ENCODE data around the gene ABCB8. TPM values are rescaled to one million over a fixed set of nuclear protein-coding genes. Genes with fewer than 3 reads are reported as not detected.

Gene ABCB8
- total RNA-seq, 1 donor from 2014 or later = 38.1 TPM

GRCh38 chr7:151059367-151060112 lies 31.3 kb downstream of the ABCB8 start, which contains the start of gene SLC4A2:
Gene SLC4A2, plus strand, starts transcription at chr7:151059589. Its CDS starts 2,399 bp downstream, at chr7:151061988.
- Mint-ChIP-seq H3K4me1 (ENCODE audit: unreplicated experiment) (peaks cover 51% of the 10 kb centered on the region), H3K4me3 (ENCODE audit: unreplicated experiment) (peak within 1 kb of the TSS; percentile 89), H3K27ac (ENCODE audit: unreplicated experiment) (peak within 1 kb of the TSS; percentile 95), H3K36me3 (ENCODE audit: unreplicated experiment) (no peaks in the 10 kb centered on the region), H3K27me3 (ENCODE audit: unreplicated experiment) (no peaks in the 10 kb centered on the region), H3K9me3 (ENCODE audit: unreplicated experiment) (no peaks in the 10 kb centered on the region)
- DNase-seq (ENCODE audit: extremely low spot score, unreplicated experiment) = no peak
- TF ChIP-seq, protein P1, sequence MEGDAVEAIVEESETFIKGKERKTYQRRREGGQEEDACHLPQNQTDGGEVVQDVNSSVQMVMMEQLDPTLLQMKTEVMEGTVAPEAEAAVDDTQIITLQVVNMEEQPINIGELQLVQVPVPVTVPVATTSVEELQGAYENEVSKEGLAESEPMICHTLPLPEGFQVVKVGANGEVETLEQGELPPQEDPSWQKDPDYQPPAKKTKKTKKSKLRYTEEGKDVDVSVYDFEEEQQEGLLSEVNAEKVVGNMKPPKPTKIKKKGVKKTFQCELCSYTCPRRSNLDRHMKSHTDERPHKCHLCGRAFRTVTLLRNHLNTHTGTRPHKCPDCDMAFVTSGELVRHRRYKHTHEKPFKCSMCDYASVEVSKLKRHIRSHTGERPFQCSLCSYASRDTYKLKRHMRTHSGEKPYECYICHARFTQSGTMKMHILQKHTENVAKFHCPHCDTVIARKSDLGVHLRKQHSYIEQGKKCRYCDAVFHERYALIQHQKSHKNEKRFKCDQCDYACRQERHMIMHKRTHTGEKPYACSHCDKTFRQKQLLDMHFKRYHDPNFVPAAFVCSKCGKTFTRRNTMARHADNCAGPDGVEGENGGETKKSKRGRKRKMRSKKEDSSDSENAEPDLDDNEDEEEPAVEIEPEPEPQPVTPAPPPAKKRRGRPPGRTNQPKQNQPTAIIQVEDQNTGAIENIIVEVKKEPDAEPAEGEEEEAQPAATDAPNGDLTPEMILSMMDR (IDR thresholded peaks at IDR 0.05) = peak; percentile 69

DNA sequence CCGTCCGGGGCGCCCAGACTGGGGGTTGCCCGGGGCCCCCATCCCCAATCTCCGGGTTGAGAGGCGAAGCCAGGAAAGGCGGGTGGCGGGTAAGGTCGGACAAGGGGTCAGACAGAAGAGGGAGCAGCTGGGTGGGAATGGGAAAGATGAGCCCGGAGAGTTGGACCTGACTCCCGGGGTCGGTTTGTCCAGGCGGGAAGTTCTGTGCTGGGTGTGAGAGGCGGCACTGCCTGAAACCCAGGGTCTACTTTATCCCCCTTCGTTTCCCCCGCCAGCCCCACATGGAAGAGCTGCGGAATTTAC lies 31.8 kb downstream of the ABCB8 start:
- TF ChIP-seq, protein P1 (IDR thresholded peaks at IDR 0.05) = peak; percentile 3
- no peaks in the 10 kb centered on the region for H3K36me3 Mint-ChIP-seq (ENCODE audit: unreplicated experiment)
- peaks cover 51% of the 10 kb centered on the region for H3K4me1 Mint-ChIP-seq (ENCODE audit: unreplicated experiment)
- peak overlapping the region; percentile 89 for H3K4me3 Mint-ChIP-seq (ENCODE audit: unreplicated experiment)
- H3K9me3 Mint-ChIP-seq (ENCODE audit: unreplicated experiment) = no peaks in the 10 kb centered on the region
- peak overlapping the region; percentile 92 for H3K27ac Mint-ChIP-seq (ENCODE audit: unreplicated experiment)
- no peaks in the 10 kb centered on the region for H3K27me3 Mint-ChIP-seq (ENCODE audit: unreplicated experiment)
- no peak for DNase-seq (ENCODE audit: extremely low spot score, unreplicated experiment)

DNA sequence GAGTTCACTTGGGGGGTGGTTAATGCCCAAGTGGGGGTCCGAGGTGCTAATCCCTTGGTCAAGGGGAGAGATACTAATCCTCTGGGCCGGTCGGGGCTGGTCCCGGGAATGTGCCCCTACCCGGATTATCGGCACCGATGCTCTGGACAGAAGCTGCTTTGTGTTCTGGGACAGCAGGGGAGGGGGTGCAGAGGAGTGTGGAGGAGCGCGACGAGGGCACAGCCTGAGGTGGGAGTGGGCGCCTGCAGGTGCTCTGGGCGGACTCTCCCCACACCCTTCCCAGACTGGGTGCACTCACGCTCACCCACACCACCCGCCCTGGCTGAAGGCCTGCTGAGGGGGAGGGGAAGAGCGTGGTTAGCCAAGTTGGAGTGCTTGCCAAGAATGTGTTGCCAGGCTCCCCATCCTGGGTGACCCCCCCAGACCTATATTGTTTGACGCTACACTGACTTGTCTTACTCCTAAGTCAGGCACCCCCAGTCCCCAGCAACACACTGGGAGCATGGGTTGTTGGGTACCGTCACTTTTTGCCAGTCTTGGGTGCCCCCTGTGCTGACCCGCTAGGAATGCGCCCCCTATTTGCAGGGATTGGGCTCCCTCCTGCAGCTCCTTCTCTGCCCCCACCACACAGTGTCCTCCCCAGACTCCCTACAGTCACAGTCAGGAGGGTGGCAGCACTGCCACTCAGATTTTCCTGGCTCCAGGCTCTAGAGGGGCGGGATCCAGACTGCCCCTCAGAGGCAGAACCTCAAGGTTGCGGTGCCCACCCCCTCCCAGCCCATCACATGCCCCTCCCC lies 32.4 kb downstream of the ABCB8 start:
- Mint-ChIP-seq H3K27ac (ENCODE audit: unreplicated experiment) (peak overlapping the region; percentile 92), H3K27me3 (ENCODE audit: unreplicated experiment) (no peaks in the 10 kb centered on the region), H3K4me1 (ENCODE audit: unreplicated experiment) (peaks cover 51% of the 10 kb centered on the region), H3K36me3 (ENCODE audit: unreplicated experiment) (peaks cover 5% of the 10 kb centered on the region), H3K9me3 (ENCODE audit: unreplicated experiment) (no peaks in the 10 kb centered on the region), H3K4me3 (ENCODE audit: unreplicated experiment) (peak overlapping the region; percentile 89)
- no peak for DNase-seq (ENCODE audit: extremely low spot score, unreplicated experiment)
- TF ChIP-seq, protein P1 (IDR thresholded peaks at IDR 0.05) = peak; percentile 29

- H3K9me3 Mint-ChIP-seq (ENCODE audit: unreplicated experiment) = no peaks in the 10 kb centered on the region
- TF ChIP-seq, protein P1 (IDR thresholded peaks at IDR 0.05) = no peak
- peak overlapping the region; percentile 89 for H3K4me3 Mint-ChIP-seq (ENCODE audit: unreplicated experiment)
- peaks cover 5% of the 10 kb centered on the region for H3K36me3 Mint-ChIP-seq (ENCODE audit: unreplicated experiment)
- no peaks in the 10 kb centered on the region for H3K27me3 Mint-ChIP-seq (ENCODE audit: unreplicated experiment)
- peaks cover 49% of the 10 kb centered on the region for H3K4me1 Mint-ChIP-seq (ENCODE audit: unreplicated experiment)
- H3K27ac Mint-ChIP-seq (ENCODE audit: unreplicated experiment) = peak overlapping the region; percentile 92
- no peak for DNase-seq (ENCODE audit: extremely low spot score, unreplicated experiment)
Measured at GRCh38 chr7:151061213-151062110, 33.2 kb downstream of the ABCB8 start.

All from osteocyte (in vitro differentiated cells).